ENCODE measurements around the gene TRAPPC6A. TPM values are rescaled to one million over a fixed set of nuclear protein-coding genes. Genes with fewer than 3 reads are reported as not detected.

TRAPPC6A gene
- total and polyA plus RNA-seq, 9 of the 15 experiments (the other 6 are each of a cell fraction or from before 2014, with no cell fraction given), result 0.82 to 23.6 (median 11.6) TPM

DNA sequence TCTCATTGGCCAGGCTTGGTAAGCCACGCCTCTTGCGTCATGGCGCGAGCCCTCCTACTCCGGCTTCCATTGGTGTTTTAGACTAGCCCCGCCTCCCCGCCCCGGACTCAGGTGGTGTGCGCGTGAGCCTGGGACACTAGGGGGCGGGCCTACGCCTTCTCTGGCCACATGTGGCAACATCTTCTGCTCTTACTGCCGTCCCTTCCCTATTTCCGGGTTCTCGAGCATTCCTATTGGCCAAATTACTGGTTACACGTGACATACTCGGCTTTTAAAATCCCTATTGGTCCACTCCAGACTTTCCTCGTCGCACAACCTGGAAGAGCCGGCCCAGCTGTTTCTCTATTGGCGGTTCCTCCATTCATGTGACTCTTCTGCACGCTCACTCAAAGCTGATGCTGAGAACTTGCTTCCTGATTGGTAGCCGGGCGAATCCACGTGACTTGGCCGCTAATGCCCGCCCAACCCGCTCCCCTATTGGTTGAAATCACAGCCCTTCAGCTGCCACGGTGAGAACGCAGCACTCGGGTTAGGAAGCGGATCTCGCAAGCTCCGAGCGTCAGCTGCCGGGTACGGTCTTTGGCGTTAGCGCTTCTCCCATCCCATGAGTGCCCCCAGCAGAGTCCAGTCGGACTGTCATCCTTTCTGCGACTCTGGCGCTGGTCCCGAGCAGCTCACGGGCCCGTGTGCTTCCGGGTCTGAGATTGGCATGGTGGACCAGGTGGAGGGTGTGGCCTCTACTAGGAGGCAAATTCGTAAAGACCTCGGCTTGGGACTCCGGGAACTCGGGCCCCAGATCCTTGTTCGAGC is 430 bp upstream of the TRAPPC6A start, which contains the start of gene BLOC1S3 (continued):
- TF ChIP-seq E2F6 (IDR thresholded peaks at IDR 0.05; ENCODE audit: borderline replicate concordance in 1 of 2, extremely low read depth in 1 of 2, insufficient read depth in 1 of 2, insufficient read length in 1 of 2, low read depth in 1 of 2, low read length in 1 of 2, poor library complexity in 1 of 2, severe bottlenecking in 1 of 2), result peak; percentile 44 to 59
- peak; percentile 92 for TF ChIP-seq ASH1L (IDR thresholded peaks at IDR 0.05; ENCODE audit: borderline replicate concordance, low read depth, partially characterized antibody)
- TF ChIP-seq, protein P1, sequence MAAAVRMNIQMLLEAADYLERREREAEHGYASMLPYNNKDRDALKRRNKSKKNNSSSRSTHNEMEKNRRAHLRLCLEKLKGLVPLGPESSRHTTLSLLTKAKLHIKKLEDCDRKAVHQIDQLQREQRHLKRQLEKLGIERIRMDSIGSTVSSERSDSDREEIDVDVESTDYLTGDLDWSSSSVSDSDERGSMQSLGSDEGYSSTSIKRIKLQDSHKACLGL (CRISPR knock-in tag; IDR thresholded peaks at IDR 0.05; ENCODE audit: borderline replicate concordance, poor library complexity, severe bottlenecking), result peak; percentile 69
- TF ChIP-seq SRSF1 (IDR thresholded peaks at IDR 0.05; ENCODE audit: low read depth, low read length), result no peak
- TF ChIP-seq ZC3H8 (IDR thresholded peaks at IDR 0.05), result no peak
- TF ChIP-seq ADNP (tag; IDR thresholded peaks at IDR 0.05), result no peak
- TF ChIP-seq ZNF583 (CRISPR knock-in tag; IDR thresholded peaks at IDR 0.05), result no peak
- peak; percentile 97 for TF ChIP-seq ELF2 (CRISPR knock-in tag; IDR thresholded peaks at IDR 0.05)
- TF ChIP-seq SMAD3 (CRISPR knock-in tag; conservative IDR thresholded peaks at IDR 0.05), result 0 out of 2 replicates have a peak, but pooled peaks have one; percentile 6
- no peak for TF ChIP-seq SIX5 (IDR thresholded peaks at IDR 0.05; ENCODE audit: borderline replicate concordance in 1 of 2, insufficient read depth in 1 of 2, low read depth in 1 of 2, low read length in 2 of 2)
- TF ChIP-seq TAF1 (IDR thresholded peaks at IDR 0.05; ENCODE audit: control insufficient read depth, extremely low read depth, insufficient read depth, low read length, severe bottlenecking), result no peak
- TF ChIP-seq KDM5B (IDR thresholded peaks at IDR 0.05; ENCODE audit: insufficient replicate concordance, low read depth, low read length), result peak; percentile 36
- TF ChIP-seq, protein P2, sequence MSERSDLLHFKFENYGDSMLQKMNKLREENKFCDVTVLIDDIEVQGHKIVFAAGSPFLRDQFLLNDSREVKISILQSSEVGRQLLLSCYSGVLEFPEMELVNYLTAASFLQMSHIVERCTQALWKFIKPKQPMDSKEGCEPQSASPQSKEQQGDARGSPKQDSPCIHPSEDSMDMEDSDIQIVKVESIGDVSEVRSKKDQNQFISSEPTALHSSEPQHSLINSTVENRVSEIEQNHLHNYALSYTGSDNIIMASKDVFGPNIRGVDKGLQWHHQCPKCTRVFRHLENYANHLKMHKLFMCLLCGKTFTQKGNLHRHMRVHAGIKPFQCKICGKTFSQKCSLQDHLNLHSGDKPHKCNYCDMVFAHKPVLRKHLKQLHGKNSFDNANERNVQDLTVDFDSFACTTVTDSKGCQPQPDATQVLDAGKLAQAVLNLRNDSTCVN (CRISPR knock-in tag; IDR thresholded peaks at IDR 0.05), result no peak
- TF ChIP-seq, protein P3, sequence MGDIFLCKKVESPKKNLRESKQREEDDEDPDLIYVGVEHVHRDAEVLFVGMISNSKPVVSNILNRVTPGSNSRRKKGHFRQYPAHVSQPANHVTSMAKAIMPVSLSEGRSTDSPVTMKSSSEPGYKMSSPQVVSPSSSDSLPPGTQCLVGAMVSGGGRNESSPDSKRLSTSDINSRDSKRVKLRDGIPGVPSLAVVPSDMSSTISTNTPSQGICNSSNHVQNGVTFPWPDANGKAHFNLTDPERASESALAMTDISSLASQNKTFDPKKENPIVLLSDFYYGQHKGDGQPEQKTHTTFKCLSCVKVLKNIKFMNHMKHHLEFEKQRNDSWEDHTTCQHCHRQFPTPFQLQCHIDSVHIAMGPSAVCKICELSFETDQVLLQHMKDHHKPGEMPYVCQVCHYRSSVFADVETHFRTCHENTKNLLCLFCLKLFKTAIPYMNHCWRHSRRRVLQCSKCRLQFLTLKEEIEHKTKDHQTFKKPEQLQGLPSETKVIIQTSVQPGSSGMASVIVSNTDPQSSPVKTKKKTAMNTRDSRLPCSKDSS (IDR thresholded peaks at IDR 0.05; ENCODE audit: low read depth, partially characterized antibody), result no peak
- TF ChIP-seq CAMTA2 (CRISPR knock-in tag; conservative IDR thresholded peaks at IDR 0.05), result no peak
- peak; percentile 14; the same call in 1 of the 2 replicates for TF ChIP-seq POLR2AphosphoS5 (IDR thresholded peaks at IDR 0.05; ENCODE audit: control insufficient read depth, insufficient read depth, low read depth, low read length)
- TF ChIP-seq LEF1 (IDR thresholded peaks at IDR 0.05), result no peak
- TF ChIP-seq PHB (CRISPR knock-in tag; IDR thresholded peaks at IDR 0.05), result no peak
- no peak for TF ChIP-seq ZNF668 (CRISPR knock-in tag; IDR thresholded peaks at IDR 0.05)
- TF ChIP-seq TAL1 (IDR thresholded peaks at IDR 0.05), result no peak
- TF ChIP-seq, protein P4, sequence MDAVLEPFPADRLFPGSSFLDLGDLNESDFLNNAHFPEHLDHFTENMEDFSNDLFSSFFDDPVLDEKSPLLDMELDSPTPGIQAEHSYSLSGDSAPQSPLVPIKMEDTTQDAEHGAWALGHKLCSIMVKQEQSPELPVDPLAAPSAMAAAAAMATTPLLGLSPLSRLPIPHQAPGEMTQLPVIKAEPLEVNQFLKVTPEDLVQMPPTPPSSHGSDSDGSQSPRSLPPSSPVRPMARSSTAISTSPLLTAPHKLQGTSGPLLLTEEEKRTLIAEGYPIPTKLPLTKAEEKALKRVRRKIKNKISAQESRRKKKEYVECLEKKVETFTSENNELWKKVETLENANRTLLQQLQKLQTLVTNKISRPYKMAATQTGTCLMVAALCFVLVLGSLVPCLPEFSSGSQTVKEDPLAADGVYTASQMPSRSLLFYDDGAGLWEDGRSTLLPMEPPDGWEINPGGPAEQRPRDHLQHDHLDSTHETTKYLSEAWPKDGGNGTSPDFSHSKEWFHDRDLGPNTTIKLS (IDR thresholded peaks at IDR 0.05; ENCODE audit: borderline replicate concordance, low read depth), result peak; percentile 70

Data from K562 (cell line).